IPS DF 4.7 (cell line): ENCODE results near the gene CD2.

Experiments
- DNase-seq: peaks from one replicate; pipeline ENCODE4 v3.0.0-alpha.2; 2013; ENCODE audit warnings: low spot score; ENCODE audit errors: extremely low read depth

Gene CD2

GRCh38 chr1:116754198-116754977, at the start of gene CD2:
TSS of gene CD2 (plus strand) at chr1:116754430. CDS start at chr1:116754493, 63 bp downstream.
- DNase-seq: no peak

- DNase-seq: no peak
These were observed 48.1 kb upstream of the CD2 start for GRCh38 chr1:116706123-116706522.

GRCh38 chr1:116706841-116707240, 47.4 kb upstream of the CD2 start:
- DNase-seq: no peak

- no peak for DNase-seq
These were observed 45.9 kb upstream of the CD2 start for GRCh38 chr1:116708255-116708900.

GRCh38 chr1:116709666-116710167, 44.5 kb upstream of the CD2 start:
- no peak for DNase-seq

GRCh38 chr1:116710420-116711262, 43.6 kb upstream of the CD2 start:
- DNase-seq: no peak

GRCh38 chr1:116711263-116711840, 42.9 kb upstream of the CD2 start:
- no peak for DNase-seq

GRCh38 chr1:116712510-116712909, 41.7 kb upstream of the CD2 start:
- DNase-seq: no peak

- DNase-seq: no peak
These were observed 40.8 kb upstream of the CD2 start for GRCh38 chr1:116713474-116713873.

GRCh38 chr1:116716391-116716790, 37.8 kb upstream of the CD2 start:
- DNase-seq: no peak

GRCh38 chr1:116717318-116717717, 36.9 kb upstream of the CD2 start:
- DNase-seq: no peak

GRCh38 chr1:116720364-116721038, 33.7 kb upstream of the CD2 start:
- no peak for DNase-seq

GRCh38 chr1:116721039-116721405, 33.2 kb upstream of the CD2 start:
- DNase-seq: no peak

- no peak for DNase-seq
These were observed 32.7 kb upstream of the CD2 start for GRCh38 chr1:116721451-116722007.

GRCh38 chr1:116722016-116722838, 32.0 kb upstream of the CD2 start:
- DNase-seq: no peak

GRCh38 chr1:116724765-116725375, 29.4 kb upstream of the CD2 start:
- DNase-seq: no peak

- DNase-seq: no peak
These were observed 28.4 kb upstream of the CD2 start for GRCh38 chr1:116725798-116726197.

- no peak for DNase-seq
These were observed 27.1 kb upstream of the CD2 start for GRCh38 chr1:116726872-116727820.
